HPDE6-E6E7 (cell line): ENCODE measurements around the gene DNAH14.
"Not testable (repeated sequence)": the region's sequence is repeated elsewhere in the genome, so short reads cannot be mapped to it uniquely, and the experiment has no call there.

ENCODE experiments used
- DNase-seq: peaks from one replicate; pipeline ENCODE4 v3.0.0; 2011; ENCODE audit warnings: missing footprints; ENCODE audit errors: extremely low spot score

DNAH14 gene

DNA sequence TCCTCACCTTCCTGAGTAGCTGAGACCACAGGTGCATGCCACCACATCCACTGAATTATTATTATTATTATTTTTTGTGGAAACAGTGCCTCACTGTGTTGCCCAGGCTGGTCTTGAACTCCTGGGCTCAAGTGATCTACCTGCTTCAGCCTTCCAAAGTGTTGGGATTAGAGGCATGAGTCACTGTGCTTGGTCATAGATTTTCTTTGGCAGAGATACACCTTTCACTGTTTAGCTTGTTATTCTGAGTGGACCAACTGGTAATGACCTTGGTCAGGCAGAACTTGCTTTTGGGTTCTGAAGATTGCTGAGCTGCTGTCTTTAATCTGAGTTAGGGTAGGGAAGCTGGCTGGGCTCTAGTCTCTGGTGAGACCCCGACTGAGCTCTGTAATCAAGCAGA lies 66.8 kb downstream of the DNAH14 start:
- DNase-seq: no peak

GRCh38 chr1:224998185-224998584 lies 68.7 kb downstream of the DNAH14 start:
- no peak for DNase-seq

DNA sequence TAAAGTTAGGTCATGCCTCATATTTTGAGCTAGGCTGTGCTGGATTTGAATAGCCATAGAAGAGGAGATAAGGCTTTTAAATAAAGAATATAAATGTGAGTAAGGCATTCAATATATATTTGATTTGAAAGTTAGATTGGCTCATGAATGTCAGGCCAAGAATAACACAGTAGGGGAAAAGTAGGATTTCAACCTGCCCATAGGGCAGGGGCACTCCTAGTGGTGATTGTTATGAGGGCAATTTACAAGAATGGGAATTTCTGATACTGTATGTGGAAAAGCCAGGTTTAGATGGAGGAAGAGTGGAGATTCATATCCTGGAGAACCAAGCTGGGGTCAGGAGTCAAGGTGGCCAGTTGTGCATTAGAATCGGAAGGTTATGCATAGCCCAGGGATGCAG lies 74.9 kb downstream of the DNAH14 start:
- DNase-seq: no peak

- DNase-seq: not testable (repeated sequence)
Observed at GRCh38 chr1:225006352-225006751, 76.9 kb downstream of the DNAH14 start.

- DNase-seq: not testable (repeated sequence)
Observed at GRCh38 chr1:225008050-225008449, 78.6 kb downstream of the DNAH14 start.

DNA sequence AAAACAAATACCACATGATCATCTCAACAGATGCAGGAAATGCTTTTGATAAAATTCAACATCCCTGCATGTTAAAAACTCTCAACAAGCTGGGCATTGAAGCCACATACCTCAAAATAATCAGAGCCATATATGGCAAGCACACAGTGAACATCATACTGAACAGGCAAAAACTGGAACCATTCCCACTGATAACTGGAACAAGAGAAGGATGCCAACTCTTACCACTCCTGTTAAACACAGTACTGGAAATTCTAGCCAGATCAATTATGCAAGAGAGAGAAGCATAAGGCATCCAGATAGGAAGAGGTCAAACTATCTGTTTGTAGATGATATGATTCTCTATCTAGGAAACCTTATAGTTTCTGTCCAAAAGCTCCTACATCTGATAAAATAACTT lies 91.6 kb downstream of the DNAH14 start:
- no peak for DNase-seq

DNA sequence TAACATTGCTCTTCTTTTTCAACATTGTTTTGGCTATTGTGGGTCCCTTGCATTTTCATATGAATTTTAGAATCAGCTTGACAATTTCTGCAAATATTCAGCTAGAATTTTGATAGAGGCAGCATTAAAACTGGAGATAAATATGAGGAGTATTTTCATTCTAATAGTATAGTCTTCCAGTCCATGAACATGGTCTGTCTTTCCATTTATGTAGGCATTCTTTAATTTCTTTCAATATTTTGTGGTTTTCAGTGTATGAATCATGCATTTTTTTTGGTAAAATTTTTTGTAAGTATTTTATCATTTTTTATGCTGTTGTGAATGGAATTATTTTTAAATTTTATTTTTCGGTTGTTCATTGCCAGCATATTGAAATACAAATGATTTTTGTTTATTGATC lies 97.2 kb downstream of the DNAH14 start:
- no peak for DNase-seq

- not testable (repeated sequence) for DNase-seq
Observed at GRCh38 chr1:225036441-225036840, 107.0 kb downstream of the DNAH14 start.

- no peak for DNase-seq
Observed at GRCh38 chr1:225042263-225042662, 112.8 kb downstream of the DNAH14 start.

DNA sequence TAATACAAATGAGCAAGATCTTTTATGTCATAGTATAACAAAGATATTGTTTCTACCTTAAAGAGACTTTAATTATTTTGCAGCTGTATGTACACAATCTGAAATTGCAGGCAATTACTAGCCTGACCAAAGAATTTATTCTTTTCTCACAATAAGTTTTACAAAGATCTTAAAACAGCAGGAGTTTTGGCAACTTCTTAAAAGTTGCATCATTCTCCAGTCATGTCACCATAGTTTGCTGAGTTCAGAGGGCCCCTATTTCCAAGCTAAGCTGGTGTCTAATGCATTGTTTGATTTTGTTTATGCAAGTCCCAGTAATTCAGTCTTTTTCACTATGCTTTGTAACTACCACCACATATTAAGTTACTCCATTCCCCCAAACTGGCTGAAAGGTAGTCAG lies 114.8 kb downstream of the DNAH14 start:
- DNase-seq: no peak

GRCh38 chr1:225049594-225049993 lies 120.1 kb downstream of the DNAH14 start:
- no peak for DNase-seq

DNA sequence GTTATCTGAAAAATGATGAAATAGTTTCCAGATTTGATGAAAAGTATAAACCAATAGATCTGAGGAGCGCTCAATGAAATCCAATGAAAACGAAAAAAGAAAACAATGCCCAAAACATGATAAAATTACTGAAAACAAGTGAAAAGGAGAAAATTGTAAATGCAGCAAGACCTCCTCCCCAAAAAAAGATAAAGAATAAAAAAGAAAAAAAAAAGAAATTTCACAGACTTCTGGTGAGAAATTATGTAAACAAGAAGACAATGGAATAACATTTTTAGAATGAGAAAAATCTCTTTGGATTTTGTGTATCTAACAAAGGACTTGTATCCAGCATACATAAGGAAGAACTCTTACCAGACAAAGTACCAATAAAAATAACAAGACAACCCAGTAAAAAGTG lies 134.2 kb downstream of the DNAH14 start:
- no peak for DNase-seq

DNA sequence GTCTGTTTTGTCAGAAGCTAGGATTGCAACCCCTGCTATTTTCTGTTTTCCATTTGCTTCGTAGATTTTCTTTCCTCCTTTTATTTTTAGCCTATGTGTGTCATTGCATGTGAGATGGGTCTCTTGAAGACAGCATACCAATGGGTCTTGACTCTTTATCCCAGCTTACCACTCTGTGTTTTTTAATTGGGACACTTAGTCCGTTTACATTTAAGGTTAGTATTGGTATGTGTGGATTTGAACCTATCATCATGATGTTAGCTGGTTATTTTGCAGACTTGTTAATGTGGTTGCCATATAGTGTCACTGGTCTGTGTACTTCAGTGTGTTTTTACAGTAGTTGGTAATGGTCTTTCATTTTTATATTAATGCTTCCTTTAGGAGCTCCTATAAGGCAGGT lies 141.5 kb downstream of the DNAH14 start:
- DNase-seq: no peak

GRCh38 chr1:225097175-225097574 lies 167.7 kb downstream of the DNAH14 start:
- DNase-seq: no peak

DNA sequence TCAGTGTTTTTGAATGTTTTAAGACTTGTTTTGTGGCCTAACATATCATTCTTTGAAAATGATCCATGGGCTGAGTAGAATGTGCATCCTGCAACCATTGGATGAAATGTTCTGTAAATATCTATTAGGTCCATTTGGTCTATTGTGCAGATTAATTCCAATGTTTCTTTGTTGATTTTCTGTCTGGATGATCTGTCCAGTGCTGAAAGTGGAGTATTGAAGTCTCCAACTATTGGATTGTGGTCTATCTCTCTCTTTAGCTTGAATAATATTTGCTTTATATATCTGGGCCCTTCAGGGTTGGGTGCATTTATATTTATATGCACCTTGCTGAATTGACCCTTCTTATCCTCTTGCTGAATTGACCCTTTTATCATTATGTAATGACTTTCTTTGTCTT lies 181.5 kb downstream of the DNAH14 start:
- DNase-seq: no peak

- no peak for DNase-seq
Observed at GRCh38 chr1:225113265-225113664, 183.8 kb downstream of the DNAH14 start.

DNA sequence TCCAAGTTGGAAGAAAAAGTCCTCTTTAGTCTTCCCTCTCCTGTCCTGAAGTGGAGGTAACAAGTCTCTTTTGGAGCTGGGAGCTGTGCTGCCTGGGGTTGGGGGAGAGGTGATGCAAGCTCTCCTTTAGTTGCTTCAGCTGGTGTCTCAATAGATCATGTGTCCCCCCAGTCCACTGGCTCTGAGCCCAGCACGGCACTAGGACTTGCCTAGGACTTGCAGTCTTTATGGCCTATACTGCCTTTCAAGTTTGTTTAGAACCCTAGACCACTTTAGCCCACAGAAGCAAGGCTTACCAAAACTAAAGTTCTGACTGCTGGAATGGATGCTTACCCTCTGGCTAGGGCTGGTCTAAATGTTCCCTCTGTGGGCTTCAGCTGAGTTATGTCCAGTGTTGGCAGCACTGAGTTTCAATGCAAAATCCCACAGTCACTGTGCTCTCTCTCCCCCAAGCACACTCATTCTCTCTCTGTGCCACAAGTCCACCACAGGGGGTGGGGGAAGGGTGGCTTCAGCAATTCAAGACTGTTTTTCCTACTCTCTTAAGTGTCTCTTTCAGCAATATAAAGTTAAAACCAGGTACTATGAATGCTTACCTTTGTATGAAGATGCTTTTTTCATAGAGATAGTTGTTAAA lies 185.0 kb downstream of the DNAH14 start:
- no peak for DNase-seq

DNA sequence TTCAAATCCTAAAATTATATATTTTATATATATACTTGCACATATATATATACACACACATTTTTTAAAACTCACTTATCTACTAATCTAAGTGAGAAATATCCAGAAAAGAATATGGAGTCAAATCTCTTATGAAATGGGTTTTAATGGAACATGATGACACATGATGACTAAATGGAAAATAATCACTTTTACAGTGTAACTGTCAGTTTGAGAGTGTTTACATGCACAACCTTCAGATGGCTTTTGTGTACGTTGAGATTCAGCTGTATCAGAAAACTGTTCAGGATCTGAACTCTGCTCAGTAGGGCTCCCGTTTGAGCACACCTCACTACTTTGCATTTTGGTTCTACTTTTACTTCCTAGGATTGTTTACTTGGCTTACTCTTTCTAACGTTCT lies 189.8 kb downstream of the DNAH14 start:
- DNase-seq: no peak

DNA sequence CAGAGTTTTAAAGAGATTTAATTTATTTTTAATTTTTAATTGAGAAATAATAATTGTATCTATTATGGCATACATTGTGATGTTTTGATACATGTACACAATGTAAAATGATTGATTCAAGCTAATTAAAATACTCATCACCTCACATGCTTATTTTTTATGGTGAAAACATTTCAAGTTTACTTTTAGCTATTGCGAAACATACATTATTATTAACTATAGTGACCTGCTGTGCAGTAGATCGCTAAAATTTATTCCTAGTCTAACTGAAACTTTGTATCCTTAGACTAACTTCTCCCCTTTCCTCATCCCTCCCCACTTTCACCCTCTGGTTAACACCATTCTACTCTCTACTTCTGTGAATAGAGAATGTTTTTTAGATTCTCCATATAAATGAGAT lies 191.6 kb downstream of the DNAH14 start:
- no peak for DNase-seq

DNA sequence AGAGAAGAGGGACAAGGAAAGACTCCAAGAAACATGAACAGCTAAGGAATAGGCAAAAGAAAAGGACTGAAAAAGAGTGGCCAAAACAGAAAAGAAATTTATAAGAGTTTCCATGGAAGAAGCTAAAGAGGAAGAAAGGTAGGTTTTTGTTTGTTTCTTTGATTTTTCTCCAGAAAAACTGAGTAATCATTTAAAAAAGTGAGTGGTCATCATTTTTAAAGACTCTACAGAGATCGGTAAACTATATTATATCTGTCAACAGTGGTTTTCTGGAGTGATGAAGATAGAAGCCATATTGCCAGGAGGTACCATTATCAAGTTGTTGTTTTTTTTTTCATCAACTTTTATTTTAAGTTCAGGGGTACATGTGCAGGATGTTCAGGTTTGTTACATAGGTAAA lies 202.4 kb downstream of the DNAH14 start:
- no peak for DNase-seq

DNA sequence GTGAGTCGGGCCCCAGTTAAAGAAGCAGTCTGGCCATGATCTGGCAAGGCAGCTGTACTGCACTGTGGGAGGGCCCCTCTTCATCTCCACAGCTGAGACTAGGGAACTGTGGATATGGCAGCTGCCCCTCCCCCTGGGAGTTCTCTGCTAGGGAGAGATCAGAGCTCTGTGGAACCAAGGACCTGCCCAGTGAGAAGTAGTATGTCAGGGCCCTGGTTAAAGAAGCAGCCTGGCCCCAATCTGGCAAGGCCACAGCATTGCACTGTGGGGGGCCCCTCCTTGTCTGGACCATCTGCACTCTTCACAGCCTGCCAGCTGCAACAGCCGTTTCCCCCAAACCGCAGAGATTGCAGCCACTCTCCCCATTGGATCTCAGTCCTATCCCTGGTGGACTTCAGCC lies 208.5 kb downstream of the DNAH14 start:
- DNase-seq: no peak

GRCh38 chr1:225143001-225143400 lies 213.5 kb downstream of the DNAH14 start:
- DNase-seq: no peak

- no peak for DNase-seq
Observed at GRCh38 chr1:225146478-225146877, 217.0 kb downstream of the DNAH14 start.

GRCh38 chr1:225147791-225148190 lies 218.3 kb downstream of the DNAH14 start:
- not testable (repeated sequence) for DNase-seq
